ENCODE measurements around the gene VIPR2. TPM values are rescaled to one million over a fixed set of nuclear protein-coding genes. Genes with fewer than 3 reads are reported as not detected.
A peak's percentile ranks its signal among the peaks of the same experiment; 100 is the strongest.

Gene VIPR2
- total and polyA plus RNA-seq, 8 donors = 3.7 to 13.7 (median 10.6) TPM

- 70 to 73% methylated on average over 7 of the region's 7 CpGs for WGBS, 2 donors
- TF ChIP-seq CTCF (IDR thresholded peaks at IDR 0.05) = no peak
- peaks cover 0 to 1% (median 0%) of the 10 kb centered on the region in 3 donors for H3K4me1 ChIP-seq
- intact Hi-C loops (cut with DNase I) = no loop called here
- no peak overlapping the region for H3K27ac ChIP-seq
- H3K27me3 ChIP-seq = no peaks in the 10 kb centered on the region
- ATAC-seq (no peak), DNase-seq (peak in 1 of 6 donors; percentile 23), FAIRE-seq (no peak)
- H3K9me3 ChIP-seq = no peaks in the 10 kb centered on the region
- H3K4me3 ChIP-seq = no peak overlapping the region
- H3K36me3 ChIP-seq = no peaks in the 10 kb centered on the region
Observed at GRCh38 chr7:159122276-159122675, 22.4 kb downstream of the VIPR2 start.

- 72 to 98% methylated on average over 4 of the region's 4 CpGs for WGBS, 2 donors
- Histone ChIP-seq H3K36me3 (no peaks in the 10 kb centered on the region), H3K27ac (no peak overlapping the region), H3K9me3 (no peaks in the 10 kb centered on the region), H3K27me3 (no peaks in the 10 kb centered on the region), H3K4me1 (peaks cover 0 to 8% (median 0%) of the 10 kb centered on the region in 3 donors), H3K4me3 (no peak overlapping the region)
- ATAC-seq = no peak
- DNase-seq = no peak
- no peak for FAIRE-seq
- TF ChIP-seq CTCF (IDR thresholded peaks at IDR 0.05) = no peak
- intact Hi-C loops (cut with DNase I) = no loop called here
Observed at GRCh38 chr7:159121476-159121875, 23.2 kb downstream of the VIPR2 start.

GRCh38 chr7:159121068-159121467 lies 23.6 kb downstream of the VIPR2 start:
- WGBS, 2 donors = 82 to 86% methylated on average over 9 of the region's 9 CpGs
- no peak for ATAC-seq

GRCh38 chr7:159120540-159120919 lies 24.1 kb downstream of the VIPR2 start:
- H3K36me3 ChIP-seq = no peaks in the 10 kb centered on the region
- H3K9me3 ChIP-seq = no peaks in the 10 kb centered on the region
- TF ChIP-seq CTCF (IDR thresholded peaks at IDR 0.05) = no peak
- WGBS, 2 donors = 88 to 91% methylated on average over 7 of the region's 7 CpGs
- FAIRE-seq (no peak), ATAC-seq (no peak), DNase-seq (peak in 1 of 6 donors; percentile 22)
- H3K4me1 ChIP-seq = peaks cover 0 to 8% (median 0%) of the 10 kb centered on the region in 3 donors
- intact Hi-C loops (cut with DNase I) = no loop called here
- H3K27ac ChIP-seq = no peak overlapping the region
- no peaks in the 10 kb centered on the region for H3K27me3 ChIP-seq
- no peak overlapping the region for H3K4me3 ChIP-seq

More at GRCh38 chr7:159121068-159121467, 23.6 kb downstream of the VIPR2 start:
- H3K27ac ChIP-seq = no peak overlapping the region
- intact Hi-C loops (cut with DNase I) = no loop called here
- DNase-seq (peak in 1 of 6 donors; percentile 14), FAIRE-seq (no peak)
- no peak for TF ChIP-seq CTCF (IDR thresholded peaks at IDR 0.05)
- H3K27me3 ChIP-seq = no peaks in the 10 kb centered on the region
- no peaks in the 10 kb centered on the region for H3K36me3 ChIP-seq
- H3K9me3 ChIP-seq = no peaks in the 10 kb centered on the region
- H3K4me3 ChIP-seq = no peak overlapping the region
- H3K4me1 ChIP-seq = peaks cover 0 to 8% (median 0%) of the 10 kb centered on the region in 3 donors

- Histone ChIP-seq H3K4me3 (no peak overlapping the region), H3K4me1 (peaks cover 0 to 8% (median 0%) of the 10 kb centered on the region in 3 donors), H3K27ac (no peak overlapping the region), H3K27me3 (no peaks in the 10 kb centered on the region), H3K9me3 (no peaks in the 10 kb centered on the region), H3K36me3 (no peaks in the 10 kb centered on the region)
- no peak for TF ChIP-seq CTCF (IDR thresholded peaks at IDR 0.05)
- DNase-seq = peak in 2 of 6 donors; percentile 25 to 52
- intact Hi-C loops (cut with DNase I) = no loop called here
- no peak for ATAC-seq
- 83 to 89% methylated on average over 11 of the region's 11 CpGs for WGBS, 2 donors
- FAIRE-seq = no peak
Observed at GRCh38 chr7:159119851-159120539, 24.7 kb downstream of the VIPR2 start.
